ELF-1 (cell line): ENCODE measurements around the gene RBM44.
"Not testable (repeated sequence)": the region's sequence is repeated elsewhere in the genome, so short reads cannot be mapped to it uniquely, and the experiment has no call there.

Source experiments
- DNase-seq: peaks from one replicate; pipeline ENCODE4 v3.0.0-alpha.2; 2016; ENCODE audit warnings: low read depth, low spot score

RBM44 gene

DNA sequence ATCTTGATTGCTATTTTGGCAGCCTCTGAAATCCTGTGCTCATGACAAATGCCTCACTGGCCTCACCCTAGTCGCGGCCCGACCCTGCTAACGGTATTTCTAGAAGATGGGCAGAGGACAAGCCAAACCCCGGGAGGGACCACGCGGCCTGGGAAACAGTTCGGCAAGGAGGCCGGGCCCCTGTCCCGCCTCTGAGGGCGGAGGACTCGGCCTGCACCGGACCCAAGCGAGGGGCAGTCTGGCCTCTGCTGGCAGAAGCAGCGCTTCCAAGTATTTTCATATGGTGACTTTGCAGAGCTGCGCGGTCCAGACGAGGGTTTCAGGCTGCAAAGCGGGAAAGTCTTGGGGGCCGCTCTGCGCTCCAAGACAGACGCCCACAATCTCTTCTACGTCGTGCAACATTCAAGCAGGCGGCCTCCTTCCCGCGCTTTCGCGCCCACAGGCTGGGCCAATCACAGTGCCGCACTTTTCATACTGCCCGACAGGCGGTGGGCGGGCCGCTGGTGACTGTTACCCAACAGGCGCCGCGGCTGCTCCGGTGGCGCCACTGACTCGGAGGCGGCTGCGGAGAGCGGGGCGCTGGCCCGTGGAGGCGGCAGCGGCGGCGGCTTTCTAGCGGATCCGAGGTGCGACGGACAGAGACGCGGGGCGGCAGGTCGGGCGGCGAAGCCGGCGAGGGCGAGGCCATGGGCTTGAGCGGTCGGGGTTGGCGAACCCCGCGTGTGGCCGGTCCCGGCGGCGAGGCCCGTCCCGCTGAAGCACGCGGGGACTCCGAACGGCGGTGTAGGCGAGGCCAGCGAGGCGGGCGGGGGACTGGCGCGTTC, at the start of gene RBM44:
RBM44 (plus strand) TSS at position 544 of the 824 bp plus-strand sequence. CDS start 14,831 bp downstream, outside the sequence.
- DNase-seq = no peak

- DNase-seq = no peak
Observed at GRCh38 chr2:237749002-237749401, 49.6 kb upstream of the RBM44 start.

DNA sequence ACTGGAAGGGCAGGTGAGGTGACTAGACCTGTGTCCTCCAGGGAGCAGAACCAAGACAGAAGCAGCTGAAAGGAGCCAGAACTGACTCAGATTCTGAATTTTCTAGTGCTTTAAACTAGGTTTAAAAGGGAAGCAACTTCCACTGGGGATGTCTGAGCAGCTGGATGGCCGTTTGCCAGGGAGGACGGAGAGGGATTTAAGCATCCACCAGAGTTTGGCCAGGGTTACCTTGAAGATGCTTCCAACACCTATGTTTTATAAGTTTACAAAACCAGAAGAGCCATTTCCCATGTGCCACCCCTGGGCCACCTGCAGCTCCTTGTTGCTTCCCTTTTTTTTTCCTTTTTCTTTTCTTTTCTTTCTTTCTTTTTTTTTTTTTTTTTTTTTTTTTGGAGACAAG, 48.6 kb upstream of the RBM44 start:
- DNase-seq = no peak

GRCh38 chr2:237750441-237750840, 48.1 kb upstream of the RBM44 start:
- DNase-seq = not testable (repeated sequence)

GRCh38 chr2:237752761-237753165, 45.8 kb upstream of the RBM44 start:
- DNase-seq = no peak

GRCh38 chr2:237754182-237754581, 44.4 kb upstream of the RBM44 start:
- DNase-seq = no peak

GRCh38 chr2:237754626-237755248, 43.8 kb upstream of the RBM44 start:
- DNase-seq = no peak

GRCh38 chr2:237757616-237758015, 41.0 kb upstream of the RBM44 start:
- DNase-seq = no peak

- DNase-seq = no peak
Observed at GRCh38 chr2:237758185-237758584, 40.4 kb upstream of the RBM44 start.

- DNase-seq = no peak
Observed at GRCh38 chr2:237759176-237759575, 39.4 kb upstream of the RBM44 start.

DNA sequence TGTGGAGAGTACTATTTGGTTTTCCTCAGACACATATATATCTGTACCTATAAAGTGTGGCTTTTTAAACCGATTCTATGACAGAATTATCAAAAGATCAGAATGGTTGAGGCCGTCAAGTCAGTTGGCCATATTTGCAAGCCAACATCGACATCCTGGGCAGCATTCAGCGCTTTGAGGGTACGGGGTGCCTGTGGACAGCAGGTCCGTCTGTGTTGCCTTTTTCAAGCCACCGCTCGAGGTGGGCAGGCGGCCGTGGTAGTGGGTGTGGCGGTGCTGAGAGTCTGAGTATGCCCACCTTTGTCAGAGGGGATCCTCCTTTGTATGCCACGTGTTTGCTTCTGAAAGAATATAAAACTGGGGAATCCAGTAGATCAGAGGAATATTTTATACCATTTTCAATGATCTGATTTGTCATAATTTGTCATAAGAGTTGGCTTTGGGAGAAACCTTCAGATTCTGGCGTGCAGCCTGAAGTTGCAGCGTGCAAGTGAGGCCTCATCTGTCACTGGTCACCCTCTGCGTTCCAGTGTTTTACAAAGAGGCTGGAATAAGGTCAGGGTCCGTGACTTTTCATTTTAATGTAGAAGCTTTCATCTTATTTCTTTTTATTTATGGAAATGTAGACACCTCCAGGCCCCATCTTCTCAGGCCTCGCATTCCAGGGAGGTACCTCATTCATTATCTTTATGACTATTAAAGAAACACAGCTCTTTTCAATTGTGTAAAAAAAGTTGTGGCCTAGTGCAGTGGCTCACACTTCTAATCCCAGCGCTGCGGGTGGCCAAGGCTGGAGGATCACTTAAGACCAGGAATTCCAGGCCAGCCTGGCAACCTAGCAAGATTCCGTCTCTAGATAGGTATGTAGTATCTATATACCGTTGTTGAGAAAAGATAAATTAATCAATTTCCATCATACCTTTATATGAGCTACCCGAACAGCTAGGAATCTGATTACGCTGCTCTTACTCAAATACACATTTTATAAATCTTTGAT, 37.8 kb upstream of the RBM44 start:
- DNase-seq = no peak

DNA sequence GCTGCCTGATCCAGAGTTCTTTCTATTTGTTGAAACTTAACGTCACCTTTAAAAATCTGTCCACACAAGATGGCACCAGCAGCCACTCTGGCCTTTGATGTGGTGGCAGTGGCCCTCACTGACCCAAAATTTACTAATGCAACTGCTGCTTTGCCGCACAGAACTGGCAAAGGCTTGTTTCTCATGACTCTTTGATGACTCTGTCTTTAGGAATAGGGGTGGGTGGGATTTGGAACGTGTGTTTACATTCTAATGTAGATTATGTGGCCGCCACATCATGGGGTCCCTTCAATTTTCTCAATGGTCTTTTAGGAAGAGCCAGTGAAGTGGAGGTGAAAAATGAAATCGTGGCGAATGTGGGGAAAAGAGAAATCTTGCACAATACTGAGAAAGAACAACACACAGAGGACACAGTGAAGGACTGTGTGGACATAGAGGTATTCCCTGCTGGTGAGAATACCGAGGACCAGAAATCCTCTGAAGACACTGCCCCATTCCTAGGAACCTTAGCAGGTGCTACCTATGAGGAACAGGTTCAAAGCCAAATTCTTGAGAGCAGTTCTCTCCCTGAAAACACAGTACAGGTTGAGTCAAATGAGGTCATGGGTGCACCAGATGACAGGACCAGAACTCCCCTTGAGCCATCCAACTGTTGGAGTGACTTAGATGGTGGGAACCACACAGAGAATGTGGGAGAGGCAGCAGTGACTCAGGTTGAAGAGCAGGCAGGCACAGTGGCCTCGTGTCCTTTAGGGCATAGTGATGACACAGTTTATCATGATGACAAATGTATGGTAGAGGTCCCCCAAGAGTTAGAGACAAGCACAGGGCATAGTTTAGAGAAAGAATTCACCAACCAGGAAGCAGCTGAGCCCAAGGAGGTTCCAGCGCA, 36.0 kb upstream of the RBM44 start:
- DNase-seq = not testable (repeated sequence)

- DNase-seq = no peak
Observed at GRCh38 chr2:237763812-237764211, 34.8 kb upstream of the RBM44 start.

DNA sequence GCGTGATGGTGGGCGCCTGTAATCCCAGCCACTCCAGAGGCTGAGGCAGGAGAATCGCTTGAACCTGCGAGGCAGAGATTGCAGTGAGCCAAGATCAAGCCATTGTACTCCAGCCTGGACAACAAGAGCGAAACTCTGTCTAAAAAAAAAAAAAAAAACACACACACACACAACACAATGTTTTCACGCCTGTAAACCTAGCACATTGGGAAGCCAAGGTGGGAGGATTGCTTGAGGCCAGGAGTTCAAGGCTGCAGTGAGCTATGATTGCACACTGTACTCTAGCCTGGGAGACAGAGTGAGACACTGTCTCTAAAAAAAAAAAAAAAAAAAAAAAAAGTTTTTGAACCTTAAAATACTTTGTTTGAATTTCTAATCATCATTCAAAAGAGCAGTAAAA, 33.5 kb upstream of the RBM44 start:
- DNase-seq = not testable (repeated sequence)

DNA sequence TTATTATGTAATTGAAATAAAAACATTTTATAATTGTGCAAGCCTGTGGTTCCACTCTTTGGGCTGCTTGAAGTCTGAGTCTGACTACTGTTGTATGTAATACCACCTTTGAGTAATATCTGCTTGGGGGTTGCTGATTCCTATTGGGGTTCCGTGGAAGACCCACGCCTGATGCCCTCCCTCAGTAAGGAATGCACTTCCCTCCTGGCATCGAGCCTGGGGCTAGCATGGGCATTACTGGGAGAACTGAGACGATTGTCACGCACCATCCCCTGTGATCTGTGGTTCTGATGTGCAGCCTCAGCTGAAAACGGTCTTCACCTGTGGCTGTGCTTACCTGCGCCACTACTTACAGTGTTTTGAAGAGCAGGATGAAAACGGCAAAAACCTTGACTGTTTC, 32.7 kb upstream of the RBM44 start:
- no peak for DNase-seq

DNA sequence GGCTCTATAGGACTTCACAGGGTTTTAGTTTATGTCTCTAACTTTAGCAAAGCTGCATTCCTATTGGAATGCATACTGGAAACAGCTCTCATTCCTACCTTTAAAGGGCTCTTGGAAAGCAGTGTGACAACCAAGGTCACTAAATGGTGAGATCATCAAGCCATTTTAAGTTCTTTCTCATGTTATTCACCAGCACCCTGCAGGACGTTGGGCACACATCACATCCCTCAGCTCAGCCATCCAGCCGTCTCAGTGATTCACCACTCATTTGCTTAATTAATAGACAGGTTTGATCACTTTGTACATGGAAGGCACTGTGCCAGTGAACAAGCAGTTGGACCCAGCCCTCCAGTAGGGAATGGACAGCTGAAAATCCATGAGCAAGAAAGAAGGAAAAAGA, 32.2 kb upstream of the RBM44 start:
- DNase-seq = no peak

GRCh38 chr2:237772513-237772912, 26.1 kb upstream of the RBM44 start:
- DNase-seq = no peak

DNA sequence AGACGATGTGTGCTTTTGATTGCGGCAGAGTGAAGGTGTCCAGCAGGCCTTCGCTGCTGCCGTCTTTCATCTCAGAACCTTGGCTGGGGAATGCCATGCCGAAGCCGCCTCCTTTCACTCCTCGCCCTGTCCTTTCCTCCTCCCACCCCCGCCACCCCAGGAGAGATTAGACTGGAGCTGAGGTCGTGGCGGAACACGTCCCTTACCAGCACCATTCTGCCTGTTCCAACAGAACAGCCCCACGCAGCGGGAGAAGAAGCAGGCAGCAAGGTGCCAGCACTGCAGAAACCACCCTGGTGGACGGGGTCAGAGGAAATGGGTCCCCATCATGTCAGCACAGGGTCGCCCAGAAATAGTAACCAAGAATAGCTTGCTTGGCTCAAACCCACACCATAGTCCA, 24.8 kb upstream of the RBM44 start:
- DNase-seq = no peak

DNA sequence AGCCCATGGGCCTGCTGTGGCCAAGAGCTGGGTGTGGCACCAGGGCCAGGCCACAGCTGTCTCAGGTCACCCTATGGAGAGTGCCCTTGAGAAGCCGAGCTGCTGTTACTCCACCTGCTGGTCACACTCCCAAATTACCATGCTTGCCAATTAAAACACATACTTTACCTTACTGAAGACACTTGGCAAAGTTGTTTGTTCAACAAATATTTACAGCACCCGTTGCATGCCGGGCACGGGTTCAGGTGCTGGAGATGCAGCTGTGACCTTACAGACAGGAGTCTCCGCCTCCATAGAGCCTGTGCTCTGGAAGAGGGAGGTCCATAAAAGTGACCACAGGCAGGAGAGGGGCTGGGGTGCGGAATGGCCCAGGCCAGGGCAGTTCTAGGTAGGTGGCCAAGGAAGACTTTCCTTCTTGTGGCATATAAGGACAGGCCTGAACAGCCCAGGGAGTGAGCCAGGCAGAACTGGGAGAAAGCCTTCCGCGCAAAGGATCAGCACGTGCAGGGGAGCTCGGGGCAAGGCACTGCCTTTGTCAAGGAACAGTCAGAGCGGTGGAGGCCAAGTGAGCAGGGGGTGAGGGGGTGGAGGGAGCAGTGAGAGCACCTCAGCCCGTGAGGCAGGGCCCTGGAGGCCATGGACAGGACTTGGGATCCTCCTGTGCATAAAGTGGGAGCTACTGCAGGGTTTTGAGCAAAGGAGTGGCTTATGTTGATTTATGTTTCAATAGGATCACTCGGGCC, 23.6 kb upstream of the RBM44 start:
- peak; percentile 71 for DNase-seq

DNA sequence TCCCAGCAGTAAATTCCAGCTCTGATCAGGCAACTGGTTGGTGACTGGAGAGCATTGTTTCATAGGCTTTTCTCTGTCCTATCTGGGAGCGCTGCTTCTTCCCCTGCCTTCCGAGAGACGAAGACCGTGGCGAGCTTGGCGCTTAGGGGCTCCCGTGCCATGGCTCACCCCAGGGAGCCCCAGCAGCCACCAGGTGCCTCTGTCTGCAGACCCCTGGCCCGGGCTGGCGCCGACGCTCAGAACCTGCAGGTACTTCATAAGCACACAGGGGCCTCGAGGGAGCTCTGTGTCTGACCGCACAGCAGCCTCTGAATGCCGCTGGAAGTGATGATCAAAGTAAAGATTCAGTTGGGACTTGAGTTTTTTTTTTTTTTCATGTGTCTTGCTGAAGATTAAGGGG, 19.1 kb upstream of the RBM44 start:
- no peak for DNase-seq
